Measurements from ENCODE around the gene PTMS.

GRCh38 chr12:6765048-6765633, 1.0 kb upstream of the PTMS start:
- no peak for TF ChIP-seq HDGF (IDR thresholded peaks at IDR 0.05; ENCODE audit: borderline replicate concordance)
- no peak for TF ChIP-seq ZNF384 (IDR thresholded peaks at IDR 0.05)
- no peak for TF ChIP-seq SUZ12 (IDR thresholded peaks at IDR 0.05)
- no peak for TF ChIP-seq ARNT (IDR thresholded peaks at IDR 0.05)
- TF ChIP-seq FOXM1 (IDR thresholded peaks at IDR 0.05; ENCODE audit: borderline replicate concordance) = no peak
- no peak for TF ChIP-seq NFRKB (IDR thresholded peaks at IDR 0.05)

Measured in HEK293T (cell line).